Stomach (tissue), 4 donors: ENCODE data around the gene EIF2B5.

Experiments
- EP300 ChIP-seq: sonication (generic); formaldehyde crosslinking; IDR thresholded peaks from one replicate; pipeline ENCODE4 v1.6.1; 2017; ENCODE audit warnings: antibody characterized with exemption
- POLR2A ChIP-seq, 4 donors: fragments of 450-650 bp; IDR thresholded peaks; one replicate each; pipeline ENCODE4 v1.6.1; 2016; ENCODE audit warnings: antibody characterized with exemption in 4 of 4, control low read depth in 2 of 4, mild to moderate bottlenecking in 1 of 4, moderate library complexity in 1 of 4
- POLR2AphosphoS5 ChIP-seq, 3 donors: sonication (generic); formaldehyde crosslinking; IDR thresholded peaks; one replicate each; pipeline ENCODE4 v1.6.1; 2016; ENCODE audit warnings: antibody characterized with exemption in 3 of 3
- TF ChIP-seq, protein P1 (sequence below), 7 experiments: fragments of 450-650 bp in 4 of 7; fragments of 200-600 bp in 3 of 7; sonication (generic) in 3 of 7; IDR thresholded peaks; one replicate each; pipeline ENCODE4 v1.5.1; 2016 to 2019; ENCODE audit warnings: antibody characterized with exemption in 7 of 7, control low read depth in 2 of 7, mild to moderate bottlenecking in 1 of 7

DNA sequence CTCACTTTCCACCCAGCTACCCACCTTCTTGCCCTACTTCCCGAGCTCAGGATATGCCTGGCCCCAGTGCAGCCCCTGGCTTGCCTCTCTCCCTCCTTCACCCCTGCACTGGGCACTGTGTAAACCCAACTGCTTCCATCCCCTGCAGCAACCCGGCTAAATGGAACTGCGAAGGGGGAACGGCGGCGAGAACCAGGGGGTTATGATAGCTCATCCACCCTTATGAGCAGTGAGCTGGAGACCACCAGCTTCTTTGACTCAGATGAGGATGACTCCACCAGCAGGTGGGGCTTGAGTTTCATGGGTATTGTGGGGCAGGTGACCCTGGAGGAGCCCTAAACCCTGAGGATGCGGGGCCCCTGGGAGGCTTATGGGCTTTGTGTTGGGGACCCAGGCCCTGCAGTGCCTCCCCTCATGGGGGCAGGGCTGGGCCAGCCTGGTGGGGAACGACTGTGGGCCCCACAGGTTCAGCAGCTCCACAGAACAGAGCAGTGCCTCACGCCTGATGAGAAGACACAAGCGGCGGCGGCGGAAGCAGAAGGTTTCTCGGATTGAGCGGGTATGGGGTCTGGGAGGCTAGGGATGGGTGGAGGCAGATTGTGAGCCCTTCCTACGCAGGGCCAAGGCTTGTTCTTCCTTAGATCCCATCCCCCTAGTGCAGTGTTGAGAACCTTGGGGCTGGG, 29.6 kb downstream of the EIF2B5 start:
- TF ChIP-seq, protein P1, sequence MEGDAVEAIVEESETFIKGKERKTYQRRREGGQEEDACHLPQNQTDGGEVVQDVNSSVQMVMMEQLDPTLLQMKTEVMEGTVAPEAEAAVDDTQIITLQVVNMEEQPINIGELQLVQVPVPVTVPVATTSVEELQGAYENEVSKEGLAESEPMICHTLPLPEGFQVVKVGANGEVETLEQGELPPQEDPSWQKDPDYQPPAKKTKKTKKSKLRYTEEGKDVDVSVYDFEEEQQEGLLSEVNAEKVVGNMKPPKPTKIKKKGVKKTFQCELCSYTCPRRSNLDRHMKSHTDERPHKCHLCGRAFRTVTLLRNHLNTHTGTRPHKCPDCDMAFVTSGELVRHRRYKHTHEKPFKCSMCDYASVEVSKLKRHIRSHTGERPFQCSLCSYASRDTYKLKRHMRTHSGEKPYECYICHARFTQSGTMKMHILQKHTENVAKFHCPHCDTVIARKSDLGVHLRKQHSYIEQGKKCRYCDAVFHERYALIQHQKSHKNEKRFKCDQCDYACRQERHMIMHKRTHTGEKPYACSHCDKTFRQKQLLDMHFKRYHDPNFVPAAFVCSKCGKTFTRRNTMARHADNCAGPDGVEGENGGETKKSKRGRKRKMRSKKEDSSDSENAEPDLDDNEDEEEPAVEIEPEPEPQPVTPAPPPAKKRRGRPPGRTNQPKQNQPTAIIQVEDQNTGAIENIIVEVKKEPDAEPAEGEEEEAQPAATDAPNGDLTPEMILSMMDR (IDR thresholded peaks at IDR 0.05), result no peak
- TF ChIP-seq POLR2A (IDR thresholded peaks at IDR 0.05) (no peak), EP300 (no peak), POLR2AphosphoS5 (IDR thresholded peaks at IDR 0.05) (no peak)
